ENCODE results near the gene TRAPPC5. TPM values are rescaled to one million over a fixed set of nuclear protein-coding genes. Genes with fewer than 3 reads are reported as not detected.
"Not testable (repeated sequence)": the region's sequence is repeated elsewhere in the genome, so short reads cannot be mapped to it uniquely, and the experiment has no call there.

TRAPPC5 gene
- total RNA-seq, 1 experiment from 2014 or later = 104 TPM

DNA sequence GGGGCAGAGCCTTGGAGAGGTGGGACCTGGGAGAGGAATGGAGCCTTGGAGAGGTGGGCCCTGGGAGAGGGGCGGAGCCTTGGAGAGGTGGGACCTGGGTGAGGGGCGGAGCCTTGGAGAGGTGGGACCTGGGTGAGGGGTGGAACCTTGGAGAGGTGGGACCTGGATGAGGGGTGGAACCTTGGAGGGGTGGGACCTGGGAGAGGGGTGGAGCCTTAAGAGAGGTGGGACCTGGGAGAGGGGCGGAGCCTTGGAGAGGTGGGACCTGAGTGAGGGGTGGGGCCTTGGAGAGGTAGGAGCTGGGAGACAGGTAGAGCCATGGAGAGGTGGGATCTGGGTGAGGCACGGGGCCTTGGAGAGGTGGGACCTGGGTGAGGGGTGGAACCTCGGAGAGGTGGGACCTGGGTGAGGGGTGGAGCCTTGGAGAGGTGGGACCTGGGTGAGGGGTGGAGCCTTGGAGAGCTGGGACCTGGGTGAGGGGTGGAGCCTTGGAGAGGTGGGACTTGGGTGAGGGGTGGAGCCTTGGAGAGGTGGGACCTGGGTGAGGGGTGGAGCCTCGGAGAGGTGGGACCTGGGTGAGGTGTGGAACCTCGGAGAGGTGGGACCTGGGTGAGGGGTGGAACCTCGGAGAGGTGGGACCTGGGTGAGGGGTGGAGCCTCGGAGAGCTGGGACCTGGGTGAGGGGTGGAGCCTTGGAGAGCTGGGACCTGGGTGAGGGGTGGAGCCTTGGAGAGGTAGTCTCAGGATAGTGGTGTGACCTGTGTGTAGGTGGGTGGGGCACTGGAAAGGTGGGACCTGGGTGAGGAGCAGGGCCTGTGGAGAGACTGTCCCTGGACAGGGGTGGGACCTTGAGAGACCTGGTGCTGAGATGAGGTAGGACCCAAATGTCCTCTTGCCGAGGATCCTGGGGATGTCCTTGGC, 36.7 kb upstream of the TRAPPC5 start:
- DNase-seq (ENCODE audit: low read depth) = peak; percentile 44
- in situ Hi-C loops (cut with HindIII; ENCODE audit: low pct_unique_long_range_greater_than_20kb, low sequenced_read_pairs) = not testable (repeated sequence)

DNA sequence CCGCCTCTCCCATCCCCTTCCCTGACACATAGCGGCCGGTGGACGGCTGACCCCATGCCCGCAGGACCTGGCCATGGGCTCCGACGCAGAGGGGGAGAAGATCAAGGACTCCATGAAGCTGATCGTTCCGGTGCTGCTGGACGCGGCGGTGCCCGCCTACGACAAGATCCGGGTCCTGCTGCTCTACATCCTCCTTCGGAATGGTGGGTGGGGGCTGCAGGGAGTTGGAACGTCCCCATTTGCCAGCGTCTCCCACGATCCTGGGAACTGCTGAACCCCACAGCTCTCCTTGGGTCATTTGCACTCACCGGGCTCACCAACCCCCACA, 36.1 kb upstream of the TRAPPC5 start:
- DNase-seq (ENCODE audit: low read depth) = no peak
- in situ Hi-C loops (cut with HindIII; ENCODE audit: low pct_unique_long_range_greater_than_20kb, low sequenced_read_pairs) = no loop called here

DNA sequence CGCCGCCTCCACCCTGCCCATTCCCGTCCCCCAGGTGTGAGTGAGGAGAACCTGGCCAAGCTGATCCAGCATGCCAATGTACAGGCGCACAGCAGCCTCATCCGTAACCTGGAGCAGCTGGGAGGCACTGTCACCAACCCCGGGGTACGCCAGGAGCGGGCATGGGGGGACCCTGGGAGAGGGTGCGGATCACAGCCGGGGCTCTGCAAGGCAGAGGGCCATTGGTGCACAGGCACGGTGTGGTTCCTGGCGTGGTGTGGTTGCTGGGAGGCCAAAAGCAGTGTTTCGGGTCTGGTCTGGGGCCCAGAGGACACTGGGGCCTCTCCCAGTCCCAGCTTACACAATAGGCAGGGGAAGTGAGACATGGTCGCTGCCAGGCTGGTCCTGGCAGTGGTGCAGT, 35.5 kb upstream of the TRAPPC5 start:
- DNase-seq (ENCODE audit: low read depth) = no peak
- in situ Hi-C loops (cut with HindIII; ENCODE audit: low pct_unique_long_range_greater_than_20kb, low sequenced_read_pairs) = no loop called here

DNA sequence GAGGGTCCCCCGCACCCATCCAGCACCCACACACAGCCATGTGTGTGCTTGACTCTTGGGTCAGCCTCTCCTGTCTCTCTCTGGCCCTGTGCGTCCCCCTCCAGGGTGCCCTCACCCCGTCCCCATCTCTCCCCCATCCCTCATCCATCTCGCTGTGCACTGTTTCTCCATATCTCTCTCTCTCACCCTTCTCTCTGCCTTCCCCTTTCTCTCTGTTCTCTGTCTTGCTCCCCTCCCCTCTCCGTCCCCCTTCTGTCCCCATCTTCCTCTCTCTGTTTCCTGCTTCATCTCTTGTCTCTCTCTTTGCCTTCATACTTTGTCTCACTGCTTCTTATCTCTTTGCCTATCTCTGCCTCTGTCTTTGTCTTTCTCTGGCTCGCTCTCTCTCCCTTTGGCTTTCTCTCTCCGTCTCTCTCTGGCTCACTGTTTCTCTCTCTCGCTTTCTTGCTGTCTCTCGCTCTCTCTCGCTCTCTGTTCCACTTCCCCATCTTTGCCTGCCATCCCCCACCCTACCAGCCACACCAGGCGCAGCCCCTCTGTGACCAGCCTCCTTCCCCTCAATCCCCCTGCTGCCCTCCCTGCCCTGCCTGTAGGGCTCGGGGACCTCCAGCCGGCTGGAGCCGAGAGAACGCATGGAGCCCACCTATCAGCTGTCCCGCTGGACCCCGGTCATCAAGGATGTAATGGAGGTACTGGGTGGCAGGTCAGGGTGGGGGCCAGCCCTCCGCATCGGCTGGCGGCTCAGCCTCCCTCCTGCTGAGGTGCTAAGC, 34.8 kb upstream of the TRAPPC5 start:
- in situ Hi-C loops (cut with HindIII; ENCODE audit: low pct_unique_long_range_greater_than_20kb, low sequenced_read_pairs) = no loop called here
- DNase-seq (ENCODE audit: low read depth) = no peak

DNA sequence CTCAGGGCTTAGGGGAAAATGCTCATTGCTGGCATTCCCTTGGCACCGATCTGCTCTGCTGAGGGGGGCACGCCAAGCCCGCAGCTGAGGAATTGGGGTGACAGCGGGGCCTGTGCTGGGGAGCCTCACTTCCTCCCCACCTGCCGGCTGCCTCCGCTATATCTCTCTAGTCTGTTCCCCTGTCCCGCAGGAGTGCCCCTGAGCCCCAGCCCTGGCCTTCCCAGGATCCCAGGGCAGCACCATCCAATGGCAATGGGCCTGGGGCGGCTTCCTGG, 34.3 kb upstream of the TRAPPC5 start:
- in situ Hi-C loops (cut with HindIII; ENCODE audit: low pct_unique_long_range_greater_than_20kb, low sequenced_read_pairs) = no loop called here
- no peak for DNase-seq (ENCODE audit: low read depth)

DNA sequence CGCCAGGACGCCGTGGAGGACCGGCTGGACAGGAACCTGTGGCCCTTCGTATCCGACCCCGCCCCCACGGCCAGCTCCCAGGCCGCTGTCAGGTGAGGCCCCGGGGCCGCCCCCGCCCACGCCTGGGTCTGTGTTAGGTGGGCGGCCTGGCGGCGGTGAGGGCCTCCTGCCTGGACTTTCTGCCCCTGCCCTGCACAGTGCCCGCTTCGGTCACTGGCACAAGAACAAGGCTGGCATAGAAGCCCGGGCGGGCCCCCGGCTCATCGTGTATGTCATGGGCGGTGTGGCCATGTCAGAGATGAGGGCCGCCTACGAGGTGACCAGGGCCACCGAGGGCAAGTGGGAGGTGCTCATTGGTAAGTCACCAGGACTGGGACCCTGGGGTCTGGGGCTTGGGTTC, 33.5 kb upstream of the TRAPPC5 start:
- in situ Hi-C loops (cut with HindIII; ENCODE audit: low pct_unique_long_range_greater_than_20kb, low sequenced_read_pairs) = no loop called here
- no peak for DNase-seq (ENCODE audit: low read depth)

DNA sequence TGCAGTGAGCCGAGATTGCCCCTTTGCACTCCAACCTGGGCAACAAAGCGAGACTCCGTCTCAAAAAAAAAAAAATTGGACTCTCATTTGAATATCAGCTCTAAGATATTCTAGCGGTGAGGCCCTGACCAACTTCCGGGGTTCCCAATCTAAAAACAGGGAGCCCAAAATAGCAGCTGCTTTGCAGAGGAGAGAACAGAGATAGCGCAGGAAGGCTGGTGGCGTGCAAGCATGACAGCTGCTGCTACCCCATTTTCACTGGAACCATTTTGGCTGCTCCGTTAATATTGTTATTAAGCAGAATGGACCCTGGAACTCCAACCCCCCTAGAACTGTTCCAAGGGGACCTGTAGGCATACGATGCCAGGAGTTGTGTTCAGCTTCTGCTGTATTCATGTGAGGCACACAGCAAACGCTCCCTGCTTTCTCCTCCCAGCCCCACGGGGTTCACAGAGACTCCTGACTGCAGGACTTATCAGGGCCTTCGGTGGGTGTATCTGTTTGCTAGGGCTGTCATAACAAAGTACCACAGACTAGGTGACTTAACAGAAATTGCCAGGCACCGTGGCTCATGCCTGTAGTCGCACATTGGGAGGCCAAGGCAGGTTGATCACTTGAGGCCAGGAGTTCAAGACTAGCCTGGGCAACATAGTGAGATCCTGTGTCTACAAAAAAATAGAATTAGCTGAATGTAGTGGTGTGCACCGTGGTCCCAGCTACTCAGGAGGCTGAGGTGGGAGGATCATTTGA, 32.2 kb upstream of the TRAPPC5 start:
- DNase-seq (ENCODE audit: low read depth) = no peak
- in situ Hi-C loops (cut with HindIII; ENCODE audit: low pct_unique_long_range_greater_than_20kb, low sequenced_read_pairs) = no loop called here

DNA sequence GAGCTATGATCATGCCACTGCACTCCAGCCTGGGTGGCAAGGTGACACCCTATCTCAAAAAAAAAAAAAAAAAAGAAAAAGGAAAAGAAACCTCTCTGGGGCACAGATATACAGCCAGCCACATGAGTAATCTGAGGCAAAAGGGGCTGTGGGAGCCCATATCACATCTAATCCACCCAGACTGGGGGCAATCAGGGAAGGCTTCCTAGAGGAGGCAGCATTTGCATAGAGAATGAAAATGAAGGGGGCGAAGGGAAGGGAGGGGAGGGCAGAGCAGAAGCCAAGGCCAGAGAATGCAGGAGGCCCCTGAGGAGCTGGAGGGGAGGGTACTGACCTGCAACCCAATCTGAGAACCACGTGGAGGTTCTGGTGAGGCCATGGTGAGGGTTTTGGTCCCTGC, 30.5 kb upstream of the TRAPPC5 start:
- in situ Hi-C loops (cut with HindIII; ENCODE audit: low pct_unique_long_range_greater_than_20kb, low sequenced_read_pairs) = no loop called here
- no peak for DNase-seq (ENCODE audit: low read depth)

DNA sequence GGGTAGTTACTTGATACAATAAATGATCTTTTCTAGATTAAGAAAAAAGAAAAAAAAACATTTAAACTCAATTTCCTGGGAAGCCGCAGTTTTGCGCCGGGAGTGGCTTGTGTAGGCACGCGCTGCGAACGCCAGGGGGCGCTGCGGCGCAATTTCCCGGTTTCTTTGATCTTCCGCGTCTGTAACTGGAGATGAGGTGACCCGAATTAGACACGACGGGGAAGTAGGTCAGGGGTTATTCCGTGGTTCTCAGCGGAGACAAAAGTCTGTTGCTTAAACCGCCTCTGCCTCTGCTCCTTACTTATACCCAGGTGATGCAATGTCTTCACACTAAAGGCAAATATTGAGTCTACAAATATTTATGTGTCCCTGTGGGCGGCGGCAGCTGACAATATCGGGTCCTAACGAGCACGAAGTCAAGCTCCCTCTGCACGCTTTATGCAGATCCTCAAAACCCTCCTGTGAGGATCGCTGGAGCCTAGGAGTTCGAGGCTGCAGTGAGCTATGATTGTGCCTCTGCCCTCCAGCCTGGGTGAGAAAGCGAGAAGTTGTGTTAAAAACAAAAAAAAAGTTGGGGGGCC, 28.5 kb upstream of the TRAPPC5 start:
- in situ Hi-C loops (cut with HindIII; ENCODE audit: low pct_unique_long_range_greater_than_20kb, low sequenced_read_pairs) = no loop called here
- peak; percentile 68 for DNase-seq (ENCODE audit: low read depth)

DNA sequence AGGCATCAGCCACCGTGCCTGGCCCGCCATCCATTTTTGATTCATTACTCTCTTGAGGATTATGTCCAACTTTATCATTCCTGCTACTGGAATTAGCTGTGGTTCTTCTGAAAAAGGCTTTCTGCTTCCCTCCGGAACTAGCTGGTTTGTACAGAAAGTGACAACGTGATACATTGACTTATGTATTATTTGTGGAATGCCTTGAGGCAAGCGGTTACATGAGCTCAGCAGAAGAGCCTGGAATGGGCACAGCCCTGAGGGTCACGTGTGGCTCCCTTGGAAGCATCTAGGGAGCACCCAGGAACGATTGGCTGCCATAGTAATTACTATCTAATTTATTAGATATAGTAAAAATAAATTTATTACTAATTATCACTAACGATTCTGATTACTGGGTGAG, 26.2 kb upstream of the TRAPPC5 start:
- no peak for DNase-seq (ENCODE audit: low read depth)
- in situ Hi-C loops (cut with HindIII; ENCODE audit: low pct_unique_long_range_greater_than_20kb, low sequenced_read_pairs) = no loop called here

DNA sequence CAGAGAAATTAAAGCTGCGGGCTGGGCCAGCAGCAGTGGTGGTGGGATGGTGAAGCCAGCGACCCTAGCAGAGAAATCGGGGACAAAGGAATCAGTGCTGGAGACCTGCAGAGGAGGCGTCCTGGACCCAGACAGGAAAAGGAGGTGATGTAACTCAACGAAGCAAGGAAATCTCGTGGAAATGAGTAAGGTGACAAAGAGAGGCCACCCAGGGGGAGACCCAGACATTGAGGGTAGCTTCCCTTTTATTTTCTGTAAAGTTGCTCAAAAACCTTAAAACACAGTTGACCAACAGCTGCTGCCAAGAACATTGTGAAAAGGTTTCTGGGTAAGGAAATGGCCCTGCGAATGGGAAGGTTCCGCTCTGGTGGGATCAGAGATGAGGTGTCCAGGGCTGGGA, 25.1 kb upstream of the TRAPPC5 start:
- in situ Hi-C loops (cut with HindIII; ENCODE audit: low pct_unique_long_range_greater_than_20kb, low sequenced_read_pairs) = no loop called here
- no peak for DNase-seq (ENCODE audit: low read depth)

DNA sequence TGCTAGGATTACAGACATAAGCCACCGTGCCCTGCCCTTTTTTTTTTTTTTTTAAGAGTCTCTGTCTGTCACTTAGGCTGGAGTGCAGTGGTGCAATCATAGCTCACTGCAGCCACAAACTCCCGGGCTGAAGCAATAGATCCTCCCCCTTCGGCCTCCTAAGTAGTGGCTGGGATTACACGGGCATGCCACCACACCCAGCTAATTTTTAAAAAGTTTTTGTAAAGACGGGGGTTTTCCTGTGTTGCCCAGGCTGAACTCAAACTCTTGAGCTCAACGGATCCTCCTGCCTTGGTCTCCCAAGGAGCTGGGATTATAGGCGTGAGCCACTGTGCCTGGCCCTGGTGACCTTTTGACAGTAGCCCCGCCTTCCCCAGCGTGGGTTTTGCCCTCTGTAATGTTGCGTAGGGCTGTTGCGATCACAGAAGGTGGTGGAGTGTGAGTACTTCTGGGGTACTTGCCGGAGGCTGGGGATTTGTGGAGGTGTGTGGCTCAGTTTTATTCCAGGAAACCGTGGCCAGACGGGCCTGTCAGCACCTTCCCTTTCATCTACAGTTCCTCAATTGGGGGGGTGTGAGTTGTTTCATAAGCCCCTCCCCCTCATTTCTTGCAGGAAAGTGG, 23.4 kb upstream of the TRAPPC5 start:
- no peak for DNase-seq (ENCODE audit: low read depth)
- in situ Hi-C loops (cut with HindIII; ENCODE audit: low pct_unique_long_range_greater_than_20kb, low sequenced_read_pairs) = no loop called here

DNA sequence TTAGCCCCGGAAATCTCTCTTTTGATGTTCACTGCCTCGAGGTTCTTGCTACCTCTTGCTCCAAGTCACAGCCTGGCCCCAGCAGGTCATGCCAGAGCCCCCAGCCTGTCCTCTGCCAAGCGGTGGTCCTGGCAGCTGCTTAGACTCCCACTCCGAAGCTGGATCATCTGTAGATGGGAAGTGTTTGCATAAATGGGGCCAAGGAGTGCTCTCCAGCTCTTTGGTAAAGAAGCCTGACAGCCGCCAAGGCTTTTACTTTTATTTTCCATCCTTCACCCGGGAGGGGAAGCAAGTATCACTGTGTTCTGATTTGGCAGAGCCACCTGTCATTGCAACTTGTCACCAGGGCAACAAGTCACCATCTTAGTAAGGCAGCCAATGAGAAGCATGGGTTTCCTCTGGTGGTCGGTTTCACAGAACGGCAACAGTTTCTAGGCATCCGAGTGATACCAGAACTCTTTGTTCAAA, 22.4 kb upstream of the TRAPPC5 start:
- DNase-seq (ENCODE audit: low read depth) = no peak
- in situ Hi-C loops (cut with HindIII; ENCODE audit: low pct_unique_long_range_greater_than_20kb, low sequenced_read_pairs) = no loop called here

DNA sequence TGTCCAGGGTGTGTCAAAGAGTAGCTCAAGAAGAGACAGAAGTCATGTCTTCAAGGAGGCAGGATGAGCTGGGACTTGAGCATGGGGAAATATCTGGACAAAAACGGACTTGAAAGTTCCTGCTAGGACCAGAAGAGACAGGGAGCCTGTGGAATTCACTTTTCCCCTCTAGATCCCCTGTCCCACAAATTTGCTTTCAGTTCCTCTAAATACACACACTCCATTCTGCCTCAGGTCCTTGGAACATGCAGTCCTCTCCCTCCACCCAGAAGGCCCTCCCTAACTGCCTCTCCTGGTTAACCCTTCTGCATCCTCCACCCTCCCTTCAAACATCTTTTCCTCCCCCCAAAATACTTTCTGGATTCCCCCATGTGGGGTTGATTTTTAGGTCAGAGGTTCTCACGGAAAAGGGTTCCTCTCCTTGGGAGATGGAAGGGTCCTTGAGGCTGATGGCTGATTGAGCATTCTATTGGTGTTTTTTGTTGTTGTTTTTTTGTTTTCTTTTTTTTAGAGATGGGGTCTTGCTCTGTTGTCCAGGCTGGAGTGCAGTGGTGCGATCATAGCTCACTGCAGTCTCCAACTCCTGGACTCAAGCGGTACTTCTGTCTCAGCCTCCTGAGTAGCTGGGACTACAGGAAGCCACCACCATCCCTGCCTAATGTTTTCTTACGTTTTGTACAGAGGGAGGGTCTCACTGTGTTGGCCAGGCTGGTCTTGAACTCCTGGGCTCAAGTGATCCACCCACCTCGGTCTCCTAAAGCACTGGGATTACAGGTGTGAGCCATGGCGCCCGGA, 18.7 kb upstream of the TRAPPC5 start:
- in situ Hi-C loops (cut with HindIII; ENCODE audit: low pct_unique_long_range_greater_than_20kb, low sequenced_read_pairs) = no loop called here
- DNase-seq (ENCODE audit: low read depth) = no peak

DNA sequence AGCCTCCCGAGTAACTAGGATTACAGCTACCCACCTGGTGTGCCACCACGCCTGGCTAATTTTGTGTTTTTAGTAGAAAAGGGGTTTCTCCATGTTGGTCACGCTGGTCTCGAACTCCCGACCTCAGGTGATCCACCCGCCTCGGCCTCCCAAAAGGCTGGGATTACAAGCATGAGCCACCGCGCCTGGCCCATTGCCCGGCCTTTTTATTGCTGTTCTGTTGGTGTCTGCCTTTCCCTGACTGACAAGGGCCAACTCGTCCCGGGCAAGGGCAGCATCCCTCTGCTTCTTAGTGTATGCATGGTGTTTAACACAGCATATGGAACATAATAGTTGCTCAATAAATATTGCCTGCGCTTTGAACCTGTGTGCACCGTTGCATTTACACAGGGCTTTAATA, 18.0 kb upstream of the TRAPPC5 start:
- no peak for DNase-seq (ENCODE audit: low read depth)
- in situ Hi-C loops (cut with HindIII; ENCODE audit: low pct_unique_long_range_greater_than_20kb, low sequenced_read_pairs) = no loop called here

DNA sequence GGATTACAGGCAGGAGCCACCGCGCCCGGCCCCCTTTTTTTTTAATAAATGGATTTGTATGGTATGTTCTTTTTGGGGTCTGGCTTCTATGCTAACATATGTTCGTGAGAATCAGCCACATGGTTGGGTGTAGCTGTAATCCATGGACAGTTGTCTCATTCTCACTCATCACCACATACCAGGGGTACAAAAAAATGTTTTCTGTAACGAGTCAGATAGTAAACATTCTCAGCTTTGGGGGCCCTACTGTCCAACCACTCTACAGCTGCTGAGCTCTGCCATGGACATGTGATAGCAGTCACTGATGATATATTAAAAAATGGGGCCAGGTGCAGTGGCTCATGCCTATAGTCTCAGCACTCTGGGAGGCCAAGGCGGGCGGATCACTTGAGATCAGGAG, 16.9 kb upstream of the TRAPPC5 start:
- DNase-seq (ENCODE audit: low read depth) = no peak
- in situ Hi-C loops (cut with HindIII; ENCODE audit: low pct_unique_long_range_greater_than_20kb, low sequenced_read_pairs) = no loop called here

DNA sequence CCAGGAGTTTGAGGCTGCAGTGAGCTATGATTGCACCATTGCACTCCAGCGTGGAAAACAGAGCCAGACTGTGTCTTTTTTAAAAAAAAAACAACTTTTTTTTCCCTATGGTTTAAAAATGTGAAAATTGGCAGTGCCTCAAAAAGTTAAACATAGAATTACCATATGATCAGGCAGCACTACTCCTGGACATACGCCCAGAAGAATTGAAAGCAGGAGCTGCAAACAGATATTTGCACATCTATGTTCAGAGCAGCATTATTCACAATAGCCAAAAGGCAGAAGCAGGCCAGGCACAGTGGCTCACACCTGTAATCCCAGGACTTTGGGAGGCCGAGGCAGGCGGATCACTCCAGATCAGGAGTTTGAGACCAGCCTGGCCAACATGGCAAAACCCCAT, 15.6 kb upstream of the TRAPPC5 start:
- no peak for DNase-seq (ENCODE audit: low read depth)
- in situ Hi-C loops (cut with HindIII; ENCODE audit: low pct_unique_long_range_greater_than_20kb, low sequenced_read_pairs) = no loop called here

DNA sequence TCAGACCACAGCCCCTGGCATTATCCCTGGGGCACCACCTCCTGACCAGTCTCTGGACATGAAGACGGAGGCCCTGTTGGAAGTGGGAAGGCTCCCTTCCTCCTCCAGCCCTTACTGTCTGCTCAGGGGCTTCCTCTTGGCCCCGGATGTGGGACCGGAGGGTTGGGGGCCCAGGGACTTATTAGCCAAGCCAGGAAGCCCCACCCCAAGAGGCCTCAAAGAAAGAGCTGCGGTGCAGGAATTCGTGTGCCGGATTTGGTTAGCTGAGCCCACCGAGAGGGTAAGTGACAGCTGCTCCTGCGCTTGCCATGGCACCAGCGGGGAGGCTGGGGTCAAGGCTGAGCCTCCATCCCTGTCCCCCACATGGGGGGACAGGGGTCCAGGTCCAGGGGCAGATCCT, 11.8 kb upstream of the TRAPPC5 start, which contains the start of gene RETN:
TSS of gene RETN (plus strand) at position 208 of the 400 bp plus-strand sequence. CDS start 278 bp downstream, outside the sequence.
- no peak for DNase-seq (ENCODE audit: low read depth)
- in situ Hi-C loops (cut with HindIII; ENCODE audit: low pct_unique_long_range_greater_than_20kb, low sequenced_read_pairs) = no loop called here

Data from Caki2 (cell line).